WERI-Rb-1 (cell line): ENCODE results near the gene C1orf232.

ENCODE experiments used
- DNase-seq: peaks from one replicate; pipeline ENCODE4 v3.0.0-alpha.2; 2020
- H3K27ac ChIP-seq: fragments of 250-450 bp; sonication (Bioruptor Pico); 2 replicates; pipeline ENCODE4 v1.5.1; 2020; ENCODE audit warnings: mild to moderate bottlenecking, moderate library complexity
- H3K27me3 ChIP-seq: fragments of 250-450 bp; sonication (Bioruptor Pico); 2 replicates; pipeline ENCODE4 v1.5.1; 2021; ENCODE audit warnings: mild to moderate bottlenecking, low read depth, moderate library complexity; ENCODE audit not compliant: insufficient read depth, severe bottlenecking
- H3K36me3 ChIP-seq: fragments of 250-450 bp; sonication (Bioruptor Pico); 2 replicates; pipeline ENCODE4 v1.5.1; 2020; ENCODE audit warnings: mild to moderate bottlenecking, moderate library complexity
- H3K4me3 ChIP-seq: 2 replicates; pipeline ENCODE4 v1.5.1; 2011; ENCODE audit warnings: low read depth, mild to moderate bottlenecking, control low read depth, low read length
- H3K9me3 ChIP-seq: fragments of 250-450 bp; sonication (Bioruptor Pico); 2 replicates; pipeline ENCODE4 v1.5.1; 2021; ENCODE audit warnings: mild to moderate bottlenecking, moderate library complexity; ENCODE audit not compliant: severe bottlenecking
- TF ChIP-seq, protein P1 (sequence below): IDR thresholded peaks from 2 replicates; pipeline ENCODE4 v1.5.1; 2011; ENCODE audit warnings: low read depth, mild to moderate bottlenecking, control low read depth, inconsistent platforms, low read length

Gene C1orf232

DNA sequence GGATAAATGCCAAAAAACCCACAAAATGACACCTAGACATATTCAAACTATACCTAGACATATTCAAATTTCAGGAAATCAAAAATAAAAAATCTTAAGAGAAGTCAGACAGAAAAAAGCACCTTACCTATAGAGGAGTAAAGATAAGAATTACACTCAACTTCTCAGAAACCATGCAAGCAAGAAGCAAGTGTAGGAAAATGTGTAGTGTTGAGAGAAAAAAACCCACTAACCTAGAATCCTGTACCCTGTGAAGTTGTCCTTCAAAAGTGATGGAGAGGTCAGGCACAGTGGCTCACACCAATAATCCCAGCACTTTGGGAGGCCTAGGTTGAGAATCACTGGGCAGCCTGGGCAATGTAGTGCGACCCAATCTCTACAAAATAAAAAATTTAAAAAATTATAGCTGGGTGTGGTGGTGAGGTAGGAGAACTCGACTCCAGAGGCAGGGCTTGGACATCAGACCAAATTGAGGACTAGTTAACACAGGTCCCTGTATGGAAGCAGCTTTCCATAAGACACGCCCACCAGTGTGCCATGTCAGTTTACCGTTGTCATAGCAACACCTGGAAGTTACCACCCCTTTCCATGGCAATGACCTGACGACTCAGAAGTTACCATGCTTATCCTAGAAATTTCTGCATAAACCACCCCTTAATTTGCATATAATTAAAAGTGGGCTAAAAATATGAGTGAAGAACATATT lies 36.5 kb downstream of the C1orf232 start:
- H3K27ac ChIP-seq: no peak overlapping the region
- DNase-seq: no peak
- TF ChIP-seq, protein P1, sequence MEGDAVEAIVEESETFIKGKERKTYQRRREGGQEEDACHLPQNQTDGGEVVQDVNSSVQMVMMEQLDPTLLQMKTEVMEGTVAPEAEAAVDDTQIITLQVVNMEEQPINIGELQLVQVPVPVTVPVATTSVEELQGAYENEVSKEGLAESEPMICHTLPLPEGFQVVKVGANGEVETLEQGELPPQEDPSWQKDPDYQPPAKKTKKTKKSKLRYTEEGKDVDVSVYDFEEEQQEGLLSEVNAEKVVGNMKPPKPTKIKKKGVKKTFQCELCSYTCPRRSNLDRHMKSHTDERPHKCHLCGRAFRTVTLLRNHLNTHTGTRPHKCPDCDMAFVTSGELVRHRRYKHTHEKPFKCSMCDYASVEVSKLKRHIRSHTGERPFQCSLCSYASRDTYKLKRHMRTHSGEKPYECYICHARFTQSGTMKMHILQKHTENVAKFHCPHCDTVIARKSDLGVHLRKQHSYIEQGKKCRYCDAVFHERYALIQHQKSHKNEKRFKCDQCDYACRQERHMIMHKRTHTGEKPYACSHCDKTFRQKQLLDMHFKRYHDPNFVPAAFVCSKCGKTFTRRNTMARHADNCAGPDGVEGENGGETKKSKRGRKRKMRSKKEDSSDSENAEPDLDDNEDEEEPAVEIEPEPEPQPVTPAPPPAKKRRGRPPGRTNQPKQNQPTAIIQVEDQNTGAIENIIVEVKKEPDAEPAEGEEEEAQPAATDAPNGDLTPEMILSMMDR: no peak
- H3K27me3 ChIP-seq: no peaks in the 10 kb centered on the region
- no peaks in the 10 kb centered on the region for H3K36me3 ChIP-seq
- H3K4me3 ChIP-seq: no peak overlapping the region
- H3K9me3 ChIP-seq: peaks cover 3% of the 10 kb centered on the region

DNA sequence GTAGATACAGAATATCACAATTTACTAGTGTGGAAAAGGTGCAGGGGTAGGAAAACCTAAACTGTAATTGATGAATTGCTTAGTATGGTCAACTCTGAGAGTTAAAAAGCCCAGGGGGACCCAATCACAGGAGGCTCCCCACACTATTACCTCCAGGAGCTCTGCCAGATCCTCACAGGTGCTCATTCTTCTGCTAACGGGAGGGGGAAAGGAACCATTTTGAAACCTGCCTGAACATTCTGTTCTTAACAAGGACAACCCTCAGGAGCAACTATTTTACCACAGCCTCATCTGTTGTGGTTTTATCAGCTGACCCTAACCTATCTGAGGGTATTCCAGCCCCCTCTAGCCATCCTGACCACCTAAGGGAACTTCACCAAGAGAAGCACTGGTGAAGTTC lies 38.1 kb downstream of the C1orf232 start:
- H3K27ac ChIP-seq: no peak overlapping the region
- H3K9me3 ChIP-seq: peaks cover 3% of the 10 kb centered on the region
- no peak overlapping the region for H3K4me3 ChIP-seq
- DNase-seq: no peak
- no peaks in the 10 kb centered on the region for H3K27me3 ChIP-seq
- no peaks in the 10 kb centered on the region for H3K36me3 ChIP-seq
- TF ChIP-seq, protein P1: no peak

DNA sequence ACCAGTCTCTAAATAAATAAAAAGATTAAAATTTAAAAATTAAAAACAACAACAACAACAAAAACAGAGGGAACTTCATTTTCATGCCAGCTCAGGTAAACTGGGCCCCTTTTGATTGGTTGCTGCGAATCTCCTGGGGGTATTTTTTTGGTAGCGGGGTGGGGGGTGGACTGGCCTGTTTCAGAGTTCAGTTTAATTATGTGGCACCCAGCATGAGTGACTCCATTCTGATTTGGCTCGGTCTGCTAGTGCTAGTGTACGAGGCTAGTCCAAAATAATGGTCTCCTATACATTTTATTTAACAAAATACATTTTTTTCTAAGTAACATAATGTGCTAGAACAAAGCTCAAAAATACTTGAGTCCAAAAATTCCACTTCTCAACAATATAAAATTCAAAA lies 39.0 kb downstream of the C1orf232 start:
- no peaks in the 10 kb centered on the region for H3K27me3 ChIP-seq
- TF ChIP-seq, protein P1: no peak
- H3K36me3 ChIP-seq: no peaks in the 10 kb centered on the region; the same call in 1 of the 2 replicates
- H3K4me3 ChIP-seq: no peak overlapping the region
- H3K9me3 ChIP-seq: no peaks in the 10 kb centered on the region
- no peak overlapping the region for H3K27ac ChIP-seq
- DNase-seq: no peak

DNA sequence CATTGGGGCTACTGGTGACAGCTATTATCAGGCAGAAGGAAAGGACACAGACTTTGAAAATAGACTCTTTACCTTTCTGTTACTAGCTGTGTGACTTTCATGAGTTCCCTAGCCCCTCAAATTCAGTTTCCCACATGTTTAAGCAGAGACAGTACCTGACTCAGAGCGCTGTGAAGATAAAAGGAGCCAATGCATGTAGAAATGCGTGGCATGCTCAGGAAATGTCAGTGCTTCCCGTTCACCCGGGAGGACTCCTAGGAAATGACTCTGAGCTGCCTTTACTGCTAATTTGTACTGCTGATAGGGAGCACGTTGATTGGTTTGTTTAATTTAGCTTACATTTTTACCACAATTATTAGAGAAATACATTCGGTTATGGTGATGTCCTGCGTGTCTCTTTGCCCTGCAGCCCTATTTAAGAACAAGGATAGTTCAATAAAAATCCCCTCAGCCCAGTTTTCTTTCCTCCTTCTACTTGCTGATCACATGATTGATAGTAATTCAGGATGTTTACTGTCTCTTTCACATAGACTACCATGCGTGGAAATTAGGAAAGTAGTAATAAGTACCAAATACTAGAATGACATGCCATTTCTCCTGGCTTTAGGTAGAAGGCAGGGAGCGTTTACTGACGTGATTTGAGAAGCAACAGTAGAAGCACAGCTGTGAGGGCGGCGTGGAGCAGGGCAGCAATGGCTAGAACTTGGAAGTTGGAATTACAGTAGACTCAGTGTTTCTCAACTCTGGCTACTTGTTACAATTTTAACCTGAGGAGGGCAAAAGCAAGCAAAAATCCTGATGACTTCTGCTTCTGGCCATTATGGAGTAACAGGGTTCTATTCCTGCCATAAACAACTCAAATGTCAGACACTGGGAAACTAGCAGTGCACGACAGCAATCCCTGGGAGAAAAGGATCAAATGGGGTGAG lies 41.3 kb downstream of the C1orf232 start:
- no peaks in the 10 kb centered on the region; the same call in 1 of the 2 replicates for H3K36me3 ChIP-seq
- H3K27ac ChIP-seq: peak overlapping the region; percentile 71
- no peaks in the 10 kb centered on the region for H3K27me3 ChIP-seq
- TF ChIP-seq, protein P1: no peak
- DNase-seq: no peak
- no peaks in the 10 kb centered on the region for H3K9me3 ChIP-seq
- no peak overlapping the region for H3K4me3 ChIP-seq

DNA sequence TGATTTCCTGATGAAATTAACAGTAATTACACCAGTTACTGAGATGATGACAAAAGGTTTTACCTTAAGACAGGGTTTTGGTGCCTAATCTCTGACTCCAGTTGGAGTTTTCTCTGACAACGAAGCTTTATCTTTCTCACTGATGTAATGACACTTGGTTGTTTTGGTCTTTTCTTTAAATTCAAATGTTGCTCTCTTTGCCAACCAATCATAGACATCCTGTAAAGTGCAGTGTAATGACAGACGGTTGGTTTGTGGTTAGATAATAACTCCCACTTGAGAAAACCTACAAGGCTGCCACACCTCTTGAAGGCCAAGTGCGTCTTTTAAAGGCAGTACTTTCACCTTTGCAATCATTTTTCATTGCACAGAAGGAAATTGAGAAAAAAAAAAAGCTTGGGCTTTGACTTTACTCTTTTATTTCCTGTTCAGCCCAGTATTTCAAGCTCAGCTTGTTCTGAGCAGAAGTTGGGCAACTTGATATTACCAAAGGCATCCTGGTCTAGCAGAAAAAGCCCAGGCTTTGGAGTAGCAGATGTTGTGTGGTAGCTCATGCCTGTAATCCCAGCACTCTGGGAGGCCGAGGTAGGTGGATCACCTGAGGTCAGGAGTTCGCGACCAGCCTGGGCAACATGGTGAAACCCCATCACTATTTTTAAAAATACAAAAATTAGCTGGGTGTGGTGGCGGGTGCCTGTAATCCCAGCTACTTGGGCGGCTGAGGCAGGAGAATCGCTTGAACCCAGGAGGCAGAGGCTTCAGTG lies 42.3 kb downstream of the C1orf232 start:
- peak; percentile 66 for DNase-seq
- H3K27me3 ChIP-seq: no peaks in the 10 kb centered on the region
- H3K27ac ChIP-seq: peak overlapping the region; percentile 71
- no peak overlapping the region for H3K4me3 ChIP-seq
- H3K9me3 ChIP-seq: no peaks in the 10 kb centered on the region
- peaks cover 6% of the 10 kb centered on the region; the same call in 1 of the 2 replicates for H3K36me3 ChIP-seq
- TF ChIP-seq, protein P1: no peak
